ENCODE data around the gene PAK1IP1.
"Not testable (repeated sequence)": the region's sequence is repeated elsewhere in the genome, so short reads cannot be mapped to it uniquely, and the experiment has no call there.

Gene PAK1IP1

DNA sequence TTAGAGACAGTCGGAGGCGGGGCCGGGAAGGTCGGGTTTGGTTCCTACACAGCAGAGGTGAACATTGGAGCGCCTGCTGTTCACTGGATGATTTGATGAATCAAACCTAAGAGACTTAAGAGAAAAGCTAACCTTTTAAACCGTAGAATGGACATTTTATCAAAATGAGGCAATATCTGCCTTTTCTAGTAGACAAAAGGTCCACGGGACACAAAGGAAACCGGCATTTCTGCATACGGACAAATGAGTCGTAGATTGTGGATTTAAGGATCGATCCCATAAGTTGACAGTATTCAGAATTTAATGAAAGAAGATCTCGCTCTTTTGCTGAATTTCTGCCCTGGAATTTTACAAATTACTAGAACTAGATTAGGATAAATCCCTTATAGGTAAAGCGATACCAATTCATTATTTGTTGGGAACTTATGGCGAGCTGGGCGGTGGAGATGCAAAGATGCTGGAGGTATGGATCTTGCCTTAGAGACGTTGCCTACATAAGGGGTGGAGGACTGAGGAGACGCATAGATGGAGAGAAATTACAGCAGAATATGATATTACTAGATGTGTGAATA is 400 bp downstream of the PAK1IP1 start:
- DNase-seq: no peak

DNA sequence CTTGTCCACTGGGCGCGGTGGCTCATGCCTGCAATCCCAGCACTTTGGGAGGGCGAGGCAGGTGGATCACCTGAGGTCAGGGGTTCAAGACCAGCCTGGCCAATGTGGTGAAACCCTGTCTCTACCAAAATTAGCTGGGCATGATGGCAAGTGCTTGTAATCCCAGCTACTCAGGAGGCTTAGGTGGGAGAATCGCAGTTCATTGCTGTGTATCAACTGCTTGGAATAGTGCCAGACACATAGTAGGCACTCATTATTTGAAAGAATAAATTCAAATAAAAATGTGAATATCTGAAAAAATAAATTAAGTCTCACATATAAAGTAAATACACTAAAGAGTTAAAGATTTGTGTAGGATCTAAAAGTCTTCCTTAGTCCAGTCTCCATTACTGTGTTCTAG is 1.9 kb downstream of the PAK1IP1 start:
- no peak for DNase-seq

DNA sequence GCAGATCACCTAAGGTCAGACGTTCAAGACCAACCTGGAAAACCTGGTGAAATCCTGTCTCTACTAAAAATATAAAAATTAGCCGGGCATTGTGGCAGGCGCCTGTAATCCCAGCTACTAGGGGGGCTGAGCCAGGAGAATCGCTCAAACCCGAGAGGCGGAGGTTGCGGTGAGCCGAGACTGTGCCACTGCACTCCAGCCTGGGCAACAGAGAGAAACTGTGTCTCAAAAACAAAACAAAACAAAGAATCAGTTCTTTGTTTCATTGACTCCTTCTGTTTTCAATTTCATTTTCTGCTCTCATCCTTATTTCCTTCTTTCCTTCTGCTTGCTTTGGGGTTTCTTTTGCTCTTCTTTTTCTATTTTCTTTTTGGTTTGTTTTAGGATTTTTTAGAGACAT is 19.2 kb downstream of the PAK1IP1 start:
- no peak for DNase-seq

DNA sequence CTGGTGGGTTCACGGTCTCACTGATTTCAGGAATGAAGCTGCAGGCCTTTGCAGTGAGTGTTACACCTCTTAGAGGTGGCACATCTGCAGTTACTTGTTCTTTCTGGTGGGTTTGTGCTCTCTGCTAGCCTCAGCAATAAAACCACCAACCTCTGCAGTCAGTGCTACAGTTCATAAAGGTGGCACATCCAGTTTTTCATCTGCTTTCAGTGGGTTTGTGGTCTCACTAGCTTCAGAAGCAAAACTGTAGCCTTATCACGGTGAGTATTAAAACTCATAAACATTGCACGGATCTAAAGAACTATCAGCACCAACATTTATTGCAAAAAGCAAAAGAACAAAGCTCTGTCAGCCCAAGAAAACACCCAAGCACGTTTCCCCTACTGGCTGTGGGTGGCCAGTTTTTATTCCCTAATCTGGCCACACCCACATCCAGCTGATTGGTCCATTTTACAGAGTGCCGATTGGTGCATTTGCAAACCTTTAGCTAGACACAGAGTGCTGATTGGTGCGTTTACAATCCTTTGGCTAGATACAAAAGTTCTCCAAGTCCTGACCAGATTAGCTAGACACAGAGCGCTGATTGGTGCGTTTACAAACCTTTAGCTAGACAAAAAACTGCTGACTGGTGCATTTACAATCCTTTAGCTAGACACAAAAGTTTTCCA is 24.7 kb downstream of the PAK1IP1 start:
- peak; percentile 57 to 67 for DNase-seq

DNA sequence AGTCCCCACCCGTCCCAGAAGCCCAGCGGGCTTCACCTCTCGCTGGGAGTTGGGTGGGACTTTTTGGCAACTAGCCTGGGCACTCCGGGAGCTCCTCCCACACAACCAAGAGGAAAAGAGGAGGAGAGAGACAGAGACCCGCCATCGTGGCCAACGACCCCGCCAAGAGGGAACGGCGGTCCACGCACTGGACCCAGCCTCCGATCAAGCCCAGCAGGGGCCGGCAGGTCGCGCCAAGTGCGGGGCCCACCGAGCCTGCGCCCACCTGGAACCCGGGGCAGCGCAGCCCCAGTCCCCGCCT is 25.1 kb downstream of the PAK1IP1 start:
- DNase-seq: no peak

DNA sequence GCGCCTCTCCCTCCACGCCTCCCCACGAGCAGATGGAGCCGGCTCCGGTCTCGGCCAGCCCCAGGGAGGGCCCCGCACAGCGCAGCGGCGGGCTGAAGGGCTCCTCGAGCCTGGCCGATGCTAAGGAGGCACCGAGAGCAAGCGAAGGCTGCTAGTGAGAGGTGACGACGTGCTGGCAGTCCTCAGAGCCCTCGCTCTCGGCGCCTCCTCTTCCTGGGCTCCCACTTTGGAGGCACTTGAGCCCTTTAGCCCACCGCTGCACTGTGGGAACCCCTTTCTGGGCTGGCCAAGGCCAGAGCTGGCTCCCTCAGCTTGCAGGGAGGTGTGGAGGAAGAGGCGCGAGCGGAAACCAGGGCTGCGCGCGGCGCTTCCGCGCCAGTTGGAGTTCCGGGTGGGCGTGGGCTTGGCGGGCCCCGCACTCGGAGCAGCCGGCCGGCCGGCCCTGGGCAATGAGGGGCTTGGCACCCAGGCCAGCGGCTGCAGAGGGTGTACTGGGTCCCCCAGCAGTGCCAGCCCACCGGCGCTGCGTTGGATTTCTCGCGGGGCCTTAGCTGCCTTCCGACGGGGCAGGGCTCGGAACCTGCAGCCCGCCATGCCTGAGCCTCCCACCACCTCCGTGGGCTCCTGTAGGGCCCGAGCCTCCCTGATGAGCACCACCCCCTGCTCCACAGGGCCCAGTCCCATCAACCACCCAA is 25.6 kb downstream of the PAK1IP1 start:
- peak; percentile 42 to 62 for DNase-seq

DNA sequence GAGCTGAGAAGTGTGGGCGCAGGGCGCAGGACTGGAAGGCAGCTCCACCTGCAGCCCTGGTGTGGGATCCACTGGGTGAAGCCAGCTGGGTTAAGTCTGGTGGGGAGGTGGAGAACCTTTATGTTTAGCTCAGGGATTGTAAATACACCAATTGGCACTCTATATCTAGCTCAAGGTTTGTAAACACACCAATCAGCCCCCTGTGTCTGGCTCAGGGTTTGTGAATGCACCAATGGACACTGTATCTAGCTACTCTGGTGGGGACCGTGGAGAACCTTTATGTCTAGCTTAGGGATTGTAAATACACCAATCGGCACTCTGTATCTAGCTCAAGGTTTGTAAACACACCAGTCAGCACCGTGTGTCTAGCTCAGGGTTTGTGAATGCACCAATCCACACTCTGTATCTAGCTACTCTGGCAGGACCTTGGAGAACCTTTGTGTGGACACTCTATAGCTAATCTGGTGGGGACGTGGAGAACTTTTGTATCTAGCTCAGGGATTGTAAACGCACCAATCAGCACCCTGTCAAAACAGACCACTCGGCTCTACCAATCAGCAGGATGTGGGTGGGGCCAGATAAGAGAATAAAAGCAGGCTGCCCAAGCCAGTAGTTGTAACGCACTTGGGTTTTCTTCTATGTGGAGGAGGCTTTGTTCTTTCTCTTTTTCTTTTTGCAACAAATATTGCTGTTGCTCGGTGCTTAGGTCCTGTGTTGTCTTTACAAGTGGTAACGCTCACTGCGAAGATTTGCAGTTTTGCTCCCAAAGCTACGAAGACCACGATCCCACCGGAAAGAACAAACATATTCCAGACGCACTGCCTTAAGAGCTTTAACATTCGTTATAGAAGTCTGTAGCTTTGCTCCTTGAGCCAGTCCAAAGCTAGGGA is 26.4 kb downstream of the PAK1IP1 start:
- peak; percentile 11 to 34 for DNase-seq

DNA sequence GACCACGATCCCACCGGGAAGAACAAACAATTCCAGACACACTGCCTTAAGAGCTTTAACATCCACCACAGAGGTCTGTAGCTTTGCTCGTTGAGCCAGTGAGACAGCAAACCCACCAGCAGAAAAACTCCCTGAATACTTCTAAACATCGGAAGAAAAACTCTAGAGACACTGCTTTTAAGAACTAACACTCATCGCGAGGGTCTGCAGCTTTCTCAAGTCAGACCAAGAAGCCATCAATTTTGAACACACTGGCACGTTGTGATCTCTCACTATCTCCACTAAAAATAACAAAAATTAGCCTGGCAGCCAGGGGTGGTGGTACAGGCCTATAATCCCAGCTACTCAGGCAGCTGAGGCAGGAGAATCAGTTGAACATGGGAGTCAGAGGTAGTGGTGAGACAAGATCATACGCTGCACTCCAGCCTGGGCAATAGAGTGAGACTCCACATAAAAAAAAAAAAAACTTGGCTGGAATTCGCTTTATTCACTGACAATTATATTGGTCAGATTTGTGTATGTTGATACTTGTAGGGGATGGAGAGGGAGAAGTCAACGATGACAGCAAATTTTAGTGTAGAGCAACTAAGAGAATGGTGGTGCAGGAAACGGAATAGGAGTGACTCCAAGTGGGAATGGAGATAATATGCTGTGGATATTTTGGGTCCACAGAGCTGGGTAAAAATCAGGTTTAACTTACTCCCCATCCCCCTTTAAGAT is 27.2 kb downstream of the PAK1IP1 start:
- no peak for DNase-seq

DNA sequence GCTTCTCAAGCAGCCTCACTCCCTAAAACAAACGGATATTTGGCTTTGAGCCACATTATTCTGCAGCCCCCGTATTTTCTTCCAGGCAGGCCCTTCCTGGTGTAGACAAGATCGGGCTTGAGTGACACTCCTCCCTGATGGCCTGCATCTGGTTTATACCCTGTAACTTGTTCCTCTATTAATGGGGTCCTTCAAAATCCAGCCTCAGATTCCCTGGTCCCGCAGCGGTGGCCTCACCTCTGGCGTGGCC is 27.7 kb downstream of the PAK1IP1 start:
- peak in 1 of 2 donors; percentile 10 for DNase-seq

DNA sequence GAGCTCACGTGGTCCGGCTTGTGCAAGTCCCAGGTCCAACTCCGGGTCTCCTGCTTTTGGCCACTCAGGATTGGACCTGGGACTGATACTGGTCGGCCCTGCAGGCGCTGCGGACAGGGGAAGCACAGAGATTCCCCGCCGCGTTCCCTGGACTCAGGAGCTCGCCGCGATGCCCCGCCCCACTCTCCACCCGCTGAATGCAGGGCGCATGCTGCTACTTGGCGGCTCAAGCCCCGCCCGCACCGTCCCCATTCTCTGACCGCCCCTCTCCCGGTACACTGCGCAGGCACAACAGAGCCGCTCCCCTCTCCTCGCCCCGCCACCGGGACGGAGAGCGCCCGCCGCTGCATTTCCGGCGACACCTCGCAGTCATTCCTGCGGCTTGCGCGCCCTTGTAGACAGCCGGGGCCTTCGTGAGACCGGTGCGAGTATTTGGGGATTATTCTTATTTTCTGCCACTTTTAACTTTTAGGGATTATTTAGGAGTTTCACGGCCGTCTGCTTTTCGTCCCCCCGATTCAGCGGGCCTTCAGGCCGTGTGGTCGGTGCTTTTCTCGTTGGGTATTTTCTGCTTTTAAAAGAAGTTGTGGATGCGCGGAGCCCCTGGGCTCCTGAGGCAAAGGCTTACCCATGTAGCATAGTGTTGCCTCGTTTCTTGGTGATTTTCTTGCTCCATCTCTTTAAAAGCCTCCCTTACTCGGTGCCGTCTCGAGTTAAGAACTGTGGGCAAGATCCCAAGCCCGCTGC is 28.2 kb downstream of the PAK1IP1 start, which contains the start of gene TMEM14C:
TMEM14C (plus strand) TSS at position 251 of the 747 bp plus-strand sequence. CDS start 1,544 bp downstream, outside the sequence.
- DNase-seq: peak; percentile 75 to 82

DNA sequence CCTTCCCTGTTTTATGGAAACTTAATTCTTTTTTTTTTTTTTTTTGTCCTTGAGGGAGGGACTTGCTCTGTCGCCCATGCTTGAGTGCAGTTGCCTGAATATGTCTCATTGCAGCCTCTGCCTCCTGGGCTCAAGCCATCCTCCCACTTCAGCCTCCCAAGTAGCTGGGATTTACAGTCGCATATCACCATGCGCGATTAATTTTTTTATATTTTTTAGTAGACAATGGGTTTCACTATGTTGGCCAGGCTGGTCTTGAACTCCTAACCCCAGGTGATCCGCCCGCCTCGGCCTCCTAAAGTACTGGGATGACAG is 28.8 kb downstream of the PAK1IP1 start:
- DNase-seq: no peak

DNA sequence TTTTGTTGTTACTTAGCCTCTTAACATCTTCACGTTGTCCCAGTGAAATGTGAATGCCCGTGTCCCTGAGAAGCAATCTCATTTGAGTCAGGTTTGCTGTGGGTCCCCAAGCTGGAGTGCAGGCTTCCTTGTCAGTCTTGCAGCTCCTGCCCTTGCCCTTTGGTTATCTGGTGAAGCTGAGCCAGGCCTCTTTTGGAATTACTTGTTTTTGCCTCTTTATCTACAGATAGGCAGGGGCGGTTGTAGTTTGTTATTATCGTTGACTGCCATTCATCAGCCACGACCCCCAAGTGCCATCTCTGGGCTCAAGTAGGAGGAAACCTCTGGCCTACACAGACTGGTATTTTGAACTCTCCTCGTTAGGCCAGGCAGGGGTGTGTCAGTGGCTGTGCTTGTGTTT is 30.3 kb downstream of the PAK1IP1 start:
- DNase-seq: no peak

DNA sequence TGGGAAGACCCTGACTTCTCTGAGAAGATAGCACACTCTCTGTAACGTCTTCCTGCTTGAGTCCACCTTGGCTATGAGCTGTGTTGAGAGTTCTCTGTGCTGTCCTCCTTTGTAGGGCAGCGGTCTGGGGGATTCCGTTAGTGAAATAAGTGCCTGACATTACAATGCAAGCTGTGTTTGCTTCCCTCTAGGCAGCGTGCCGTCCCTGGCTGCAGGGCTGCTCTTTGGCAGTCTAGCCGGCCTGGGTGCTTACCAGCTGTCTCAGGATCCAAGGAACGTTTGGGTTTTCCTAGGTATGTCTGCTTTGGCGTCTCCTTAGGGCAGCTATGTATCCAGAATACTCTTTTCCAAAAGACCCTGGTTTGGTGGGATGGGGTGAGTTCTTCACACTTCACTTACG is 30.9 kb downstream of the PAK1IP1 start:
- no peak for DNase-seq

DNA sequence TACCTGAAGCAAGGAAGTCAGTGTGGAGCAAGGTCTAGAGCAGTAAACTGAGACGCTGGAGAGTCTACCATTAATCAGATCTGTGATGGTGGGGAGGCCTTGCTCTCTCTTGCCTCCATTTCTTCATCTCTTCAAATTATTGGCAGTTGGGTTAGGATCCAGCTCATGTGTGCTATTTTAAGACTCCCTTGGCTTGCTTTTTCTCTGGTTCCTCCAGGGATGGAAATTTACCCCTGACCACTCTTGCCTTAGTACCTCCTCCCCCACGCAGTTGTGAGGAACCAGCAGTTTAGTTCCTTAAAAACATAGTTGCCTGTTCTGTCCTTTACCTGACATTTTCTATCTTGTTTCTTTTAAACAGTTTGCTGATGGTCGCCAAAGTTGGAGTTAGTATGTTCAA is 35.5 kb downstream of the PAK1IP1 start:
- DNase-seq: no peak

DNA sequence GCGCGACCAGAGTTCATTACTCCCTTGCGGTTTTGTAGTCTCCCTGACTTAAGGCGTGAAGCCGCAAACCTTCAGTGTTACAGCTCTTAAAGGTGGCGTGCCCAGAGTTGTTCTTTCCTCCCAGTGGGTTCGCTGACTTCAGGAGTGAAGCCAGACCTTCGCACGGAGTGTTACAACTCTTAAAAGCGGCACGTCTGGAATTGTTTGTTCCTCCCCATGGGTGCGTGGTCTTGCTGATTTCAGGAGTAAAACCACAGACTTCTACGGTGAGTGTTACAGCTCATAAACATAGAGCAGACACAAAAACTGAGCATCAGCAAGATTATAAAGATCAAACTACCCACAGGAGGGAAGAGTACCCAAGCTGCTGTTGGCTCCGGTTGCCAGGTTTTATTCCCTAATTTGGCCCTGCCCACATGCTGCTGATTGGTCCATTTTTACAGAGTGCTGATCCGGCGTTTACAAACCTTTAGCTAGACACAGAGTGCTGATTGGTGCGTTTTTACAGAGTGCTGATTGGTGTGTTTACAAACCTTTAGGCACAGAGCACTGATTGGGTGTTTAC is 38.5 kb downstream of the PAK1IP1 start:
- peak; percentile 21 to 50 for DNase-seq

DNA sequence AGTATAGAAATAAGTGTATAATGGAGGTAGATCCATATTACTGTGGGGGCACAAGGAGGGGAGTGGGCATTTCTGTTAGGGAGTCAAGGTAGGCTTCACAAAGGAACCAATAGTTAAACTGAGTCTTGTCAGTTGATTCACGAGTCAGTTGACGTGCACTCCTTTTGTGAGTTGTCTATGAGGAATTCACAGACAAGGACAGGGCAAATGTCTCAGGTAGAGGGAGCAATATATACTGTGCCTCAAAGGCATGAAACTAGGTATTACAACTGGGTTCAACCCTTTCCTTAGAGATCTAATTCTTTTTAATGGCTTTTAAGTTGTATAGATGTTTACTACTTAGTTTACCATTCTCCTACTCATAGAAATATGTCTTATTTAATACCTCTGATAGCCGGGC is 39.1 kb downstream of the PAK1IP1 start:
- DNase-seq: no peak

DNA sequence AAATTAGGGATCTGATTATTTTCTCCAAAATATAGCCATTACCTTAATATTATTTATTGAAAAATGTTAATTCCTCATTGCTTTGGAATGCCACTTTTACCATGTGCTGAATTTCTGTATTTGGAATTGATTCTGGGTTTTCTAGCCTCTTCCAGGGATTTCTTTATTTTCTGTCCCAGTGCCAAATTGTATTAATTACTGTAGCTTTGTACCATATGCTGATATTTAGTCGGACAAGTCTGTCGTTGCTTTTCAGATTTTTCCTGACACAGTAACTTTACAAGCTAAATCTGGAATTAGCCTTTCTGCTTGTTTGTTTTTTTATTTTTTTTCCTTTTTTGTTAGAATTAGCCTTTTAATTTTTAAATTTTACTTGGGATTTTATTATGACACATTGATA is 42.0 kb downstream of the PAK1IP1 start:
- no peak for DNase-seq

DNA sequence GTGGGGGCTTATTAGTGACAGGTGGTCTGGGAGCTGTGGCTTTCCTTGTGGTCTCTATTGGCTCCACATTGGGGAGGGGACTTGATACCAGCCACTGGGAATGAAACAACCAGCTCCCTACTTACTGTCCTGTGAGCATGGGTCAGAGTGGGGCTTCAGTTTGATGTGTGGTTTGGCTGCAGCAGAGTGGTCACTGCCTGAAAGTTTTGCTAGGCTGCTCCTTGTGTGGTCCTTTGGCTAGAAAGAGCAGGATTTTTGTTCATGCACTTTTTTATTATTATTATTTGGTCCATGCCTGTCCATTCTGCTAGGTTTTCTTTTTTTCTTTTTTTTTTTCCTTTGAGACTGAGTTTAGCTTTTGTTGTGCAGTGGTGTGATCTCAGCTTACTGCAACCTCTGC is 45.3 kb downstream of the PAK1IP1 start:
- DNase-seq: no peak

DNA sequence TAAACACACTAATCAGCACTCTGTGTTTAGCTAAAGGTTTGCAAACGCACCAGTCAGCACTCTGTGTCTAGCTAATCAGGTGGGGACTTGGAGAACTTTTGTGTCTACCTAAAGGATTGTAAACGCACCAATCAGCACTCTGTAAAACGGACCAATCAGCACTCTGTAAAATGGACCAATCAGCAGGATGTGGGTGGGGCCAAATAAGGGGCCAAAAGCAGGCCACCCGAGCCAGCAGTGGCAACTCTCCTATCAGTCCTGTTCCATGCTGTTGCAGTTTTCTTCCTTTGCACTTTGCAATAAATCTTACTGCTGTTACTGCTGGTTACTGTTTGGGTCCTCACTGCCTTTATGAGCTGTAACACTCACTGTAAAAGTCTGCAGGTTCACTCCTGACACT is 46.9 kb downstream of the PAK1IP1 start:
- DNase-seq: not testable (repeated sequence)

DNA sequence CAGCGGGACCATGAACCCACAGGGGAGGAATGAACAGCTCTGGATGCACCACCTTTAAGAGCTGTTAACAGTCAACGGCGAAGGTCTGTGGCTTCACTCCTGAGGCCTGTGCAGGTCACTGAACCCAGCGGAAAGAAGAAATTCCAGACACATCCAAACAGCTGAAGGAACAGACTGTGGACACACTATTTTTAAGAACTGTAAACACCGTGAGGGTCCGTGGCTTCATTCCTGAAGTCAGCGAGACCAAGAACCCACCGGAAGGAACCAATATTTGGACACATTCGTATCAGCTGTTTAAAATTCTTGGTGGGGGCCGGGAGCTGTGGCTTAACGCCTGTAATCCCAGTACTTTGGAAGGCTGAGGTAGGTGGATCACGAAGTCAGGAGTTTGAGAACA is 47.5 kb downstream of the PAK1IP1 start:
- DNase-seq: no peak

DNA sequence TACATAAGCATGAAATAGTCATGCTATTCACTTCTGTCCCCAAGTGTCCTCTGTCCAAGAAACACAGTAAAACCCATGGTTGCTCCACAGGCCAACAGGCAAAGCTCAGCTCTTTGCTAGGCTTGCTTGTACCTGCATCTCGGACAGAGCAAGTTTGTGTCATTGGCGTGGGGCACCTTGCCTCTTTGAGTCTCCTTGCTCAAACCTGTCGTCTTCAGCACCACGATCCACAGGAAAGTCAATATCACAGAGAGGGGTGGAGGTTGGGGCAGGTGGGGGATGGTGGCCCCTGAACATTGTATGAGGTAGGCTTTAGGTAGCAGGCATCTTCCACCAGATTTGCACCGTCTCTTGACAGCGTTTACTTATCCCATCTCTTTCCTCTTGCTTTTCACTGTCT is 48.7 kb downstream of the PAK1IP1 start:
- no peak for DNase-seq

DNA sequence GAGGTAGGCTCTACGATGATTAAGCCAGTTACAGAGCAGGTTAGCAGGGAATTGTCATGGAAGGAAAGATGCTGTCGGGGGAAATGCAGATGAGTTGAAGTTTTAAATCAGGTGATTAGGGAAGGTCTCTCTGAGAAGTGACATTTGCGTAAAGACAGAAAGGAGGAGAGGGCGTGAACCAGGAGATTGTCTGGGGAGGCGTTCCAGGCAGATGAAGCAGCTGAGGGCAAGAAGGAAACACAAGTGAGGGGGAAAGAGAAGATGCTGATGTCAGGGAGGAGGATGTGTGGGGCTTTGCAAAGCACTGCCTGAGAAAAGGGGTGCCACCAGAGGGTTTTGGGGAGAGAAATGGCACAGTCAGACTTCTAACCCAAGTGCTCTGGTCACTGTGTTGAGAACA is 50.3 kb downstream of the PAK1IP1 start:
- DNase-seq: no peak

Measured in CD4-positive, alpha-beta T cell treated with Interferon alpha-2 for 1 hour (primary cell).